GM12872 (cell line): ENCODE data around the gene PXN.
A peak's percentile ranks its signal among the peaks of the same experiment; 100 is the strongest.

Source experiments
- TF ChIP-seq, protein P1 (sequence below): IDR thresholded peaks from 3 replicates; pipeline ENCODE4 v1.5.1; 2011; ENCODE audit warnings: low read depth, mild to moderate bottlenecking, low read length, moderate library complexity; ENCODE audit not compliant: insufficient read depth

The PXN gene

DNA sequence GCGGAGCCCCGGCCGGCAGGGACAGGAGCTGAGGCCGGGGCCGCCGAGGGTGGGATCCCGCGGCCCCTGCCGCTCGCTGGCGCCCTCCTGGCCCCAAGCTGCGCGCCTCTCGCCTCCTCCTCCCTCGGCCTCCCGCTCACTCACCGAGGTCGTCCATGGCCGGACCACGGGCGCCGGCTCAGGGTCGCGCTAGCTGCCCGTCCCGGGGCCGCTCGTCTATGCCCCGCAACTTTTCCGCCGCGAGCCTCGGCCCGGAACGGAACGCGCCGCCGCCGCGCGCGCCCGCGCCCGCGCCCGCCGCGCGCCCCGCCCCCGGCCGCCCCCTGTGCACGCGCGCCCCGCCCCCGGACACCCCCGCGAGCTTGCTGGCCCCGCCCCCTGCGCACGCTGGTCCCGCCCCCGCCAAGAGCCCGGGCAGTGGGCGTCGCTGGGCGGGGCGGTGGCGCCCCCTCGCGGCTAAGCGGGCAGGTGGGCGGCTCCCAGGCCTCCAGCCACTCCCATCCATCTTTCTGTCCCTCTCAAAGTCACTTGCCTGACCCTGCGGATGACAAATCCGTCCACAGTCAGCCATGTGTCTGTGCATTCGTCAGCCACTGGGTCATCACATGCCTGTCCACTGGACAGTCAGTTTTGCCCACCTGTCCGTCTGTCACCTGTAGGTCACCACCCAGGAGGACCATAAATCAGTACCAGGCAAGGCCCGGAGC, at the start of gene PXN:
PXN (minus strand) TSS at position 258 of the 707 bp plus-strand sequence; CDS start at position 157, 101 bp downstream.
- TF ChIP-seq, protein P1, sequence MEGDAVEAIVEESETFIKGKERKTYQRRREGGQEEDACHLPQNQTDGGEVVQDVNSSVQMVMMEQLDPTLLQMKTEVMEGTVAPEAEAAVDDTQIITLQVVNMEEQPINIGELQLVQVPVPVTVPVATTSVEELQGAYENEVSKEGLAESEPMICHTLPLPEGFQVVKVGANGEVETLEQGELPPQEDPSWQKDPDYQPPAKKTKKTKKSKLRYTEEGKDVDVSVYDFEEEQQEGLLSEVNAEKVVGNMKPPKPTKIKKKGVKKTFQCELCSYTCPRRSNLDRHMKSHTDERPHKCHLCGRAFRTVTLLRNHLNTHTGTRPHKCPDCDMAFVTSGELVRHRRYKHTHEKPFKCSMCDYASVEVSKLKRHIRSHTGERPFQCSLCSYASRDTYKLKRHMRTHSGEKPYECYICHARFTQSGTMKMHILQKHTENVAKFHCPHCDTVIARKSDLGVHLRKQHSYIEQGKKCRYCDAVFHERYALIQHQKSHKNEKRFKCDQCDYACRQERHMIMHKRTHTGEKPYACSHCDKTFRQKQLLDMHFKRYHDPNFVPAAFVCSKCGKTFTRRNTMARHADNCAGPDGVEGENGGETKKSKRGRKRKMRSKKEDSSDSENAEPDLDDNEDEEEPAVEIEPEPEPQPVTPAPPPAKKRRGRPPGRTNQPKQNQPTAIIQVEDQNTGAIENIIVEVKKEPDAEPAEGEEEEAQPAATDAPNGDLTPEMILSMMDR, result peak; percentile 77

DNA sequence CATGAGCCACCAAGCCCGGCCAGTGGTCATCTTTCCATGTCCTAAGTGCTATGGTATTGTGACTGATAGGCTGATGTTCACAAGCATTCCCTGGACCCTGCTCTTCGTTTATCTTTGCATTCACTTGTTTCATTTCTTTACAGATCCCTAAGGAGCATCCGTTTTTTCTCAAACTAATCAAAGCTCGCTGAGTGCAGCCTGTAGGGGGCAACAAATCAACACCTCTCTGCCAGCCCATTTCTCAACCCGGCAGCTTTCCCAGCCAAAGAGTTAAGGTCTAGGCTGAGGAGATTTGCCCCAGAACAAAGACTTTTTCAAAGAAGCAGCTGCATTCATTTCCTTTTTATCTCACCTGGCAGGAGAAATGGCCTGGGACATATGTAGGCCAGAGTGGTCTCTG, 48.7 kb upstream of the PXN start:
- TF ChIP-seq, protein P1, result peak; percentile 47

DNA sequence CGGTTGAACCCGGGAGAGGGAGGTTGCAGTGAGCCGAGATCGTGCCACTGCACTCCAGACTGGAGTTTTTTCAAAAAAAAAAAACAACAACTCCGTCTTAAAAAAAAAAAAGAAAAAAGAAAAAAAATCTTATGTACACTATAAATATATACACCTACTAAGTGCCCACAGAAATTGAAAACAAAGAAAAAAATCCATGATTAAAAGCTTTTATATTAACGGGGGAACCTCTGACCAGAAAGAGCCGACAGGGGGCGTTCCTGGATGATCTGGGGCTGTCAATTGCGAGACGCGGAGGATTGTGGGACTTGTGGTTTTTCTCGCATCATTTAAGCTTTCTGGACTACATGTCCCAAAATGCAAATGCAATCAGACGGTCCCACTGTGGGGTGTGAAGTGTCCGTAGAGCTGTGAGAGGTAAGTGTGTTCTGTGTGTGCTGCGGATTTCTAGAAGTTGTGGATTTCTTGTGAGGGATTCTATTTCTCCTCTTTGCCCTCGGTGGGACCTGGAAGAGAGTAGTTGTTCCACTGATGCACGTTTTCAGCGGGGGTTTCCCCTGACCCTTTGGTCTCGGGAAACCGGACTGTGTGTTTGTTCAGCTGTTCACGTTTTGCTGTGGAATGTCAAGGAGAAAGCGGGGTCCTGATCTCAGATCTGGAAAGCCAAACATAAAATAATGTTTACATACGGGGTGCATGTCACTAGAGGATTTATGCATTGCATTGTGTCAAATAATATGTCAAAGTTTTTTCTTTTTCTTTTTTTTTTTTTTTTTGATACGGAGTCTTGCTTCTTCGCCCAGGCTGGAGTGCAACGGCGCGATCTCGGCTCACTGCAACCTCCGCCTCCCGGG, 36.7 kb upstream of the PXN start, which contains the start of gene SIRT4:
SIRT4 (plus strand) TSS at position 360 of the 854 bp plus-strand sequence. CDS start 1,241 bp downstream, outside the sequence.
- TF ChIP-seq, protein P1, result peak; percentile 81

DNA sequence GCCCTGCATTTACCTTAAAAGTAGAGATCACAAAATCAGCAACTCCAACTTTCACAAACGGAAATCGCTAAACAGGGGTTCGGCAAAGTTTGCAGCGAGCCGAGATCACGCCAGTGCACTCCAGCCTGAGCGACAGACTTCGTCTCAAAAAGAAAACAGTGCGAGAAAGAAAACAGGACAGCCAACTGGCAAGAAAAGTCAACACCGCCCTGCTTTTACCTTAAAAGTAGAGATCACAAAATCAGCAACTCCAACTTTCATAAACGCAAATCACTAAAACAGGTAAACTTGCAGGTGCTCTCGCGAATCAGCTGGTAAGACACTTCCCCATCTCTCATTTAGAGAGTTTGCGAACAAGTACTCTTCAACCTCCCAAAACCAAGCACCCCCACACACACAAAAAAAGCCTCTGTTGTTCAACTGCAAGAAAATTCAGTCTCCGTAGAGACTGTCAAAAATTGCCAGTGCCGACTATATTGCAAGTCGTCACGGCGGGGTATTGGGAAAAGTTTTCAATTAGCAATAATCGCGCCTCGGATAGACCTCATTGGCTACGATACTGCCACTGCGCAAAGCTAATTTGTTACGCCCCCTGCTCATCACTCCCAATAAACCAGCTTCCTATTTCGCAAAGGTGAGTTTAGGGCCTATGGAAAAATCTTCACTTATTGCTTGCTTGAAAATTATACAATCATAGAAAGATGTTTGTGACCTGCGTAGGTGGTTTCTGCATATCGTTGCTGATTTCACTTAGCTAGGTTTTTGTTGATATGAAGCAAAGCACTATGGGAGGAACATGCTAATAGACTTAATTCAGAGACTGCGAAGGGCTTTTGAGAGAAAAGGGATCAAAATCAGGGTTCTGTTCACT, 27.4 kb upstream of the PXN start, which contains the start of gene RNU4-1:
RNU4-1 (minus strand) TSS at position 577 of the 871 bp plus-strand sequence.
- TF ChIP-seq, protein P1, result no peak

DNA sequence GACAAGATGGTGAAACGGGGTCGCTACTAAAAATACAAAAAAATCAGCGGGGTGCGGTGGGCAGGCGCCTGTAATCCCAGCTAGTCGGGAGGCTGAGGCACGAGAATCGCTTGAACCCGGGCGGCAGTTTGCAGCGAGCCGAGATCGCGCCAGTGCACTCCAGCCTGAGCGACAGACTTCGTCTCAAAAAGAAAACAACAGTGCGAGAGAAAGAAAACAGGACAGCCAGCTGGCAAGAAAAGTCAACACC, 26.8 kb upstream of the PXN start:
- TF ChIP-seq, protein P1, result no peak

DNA sequence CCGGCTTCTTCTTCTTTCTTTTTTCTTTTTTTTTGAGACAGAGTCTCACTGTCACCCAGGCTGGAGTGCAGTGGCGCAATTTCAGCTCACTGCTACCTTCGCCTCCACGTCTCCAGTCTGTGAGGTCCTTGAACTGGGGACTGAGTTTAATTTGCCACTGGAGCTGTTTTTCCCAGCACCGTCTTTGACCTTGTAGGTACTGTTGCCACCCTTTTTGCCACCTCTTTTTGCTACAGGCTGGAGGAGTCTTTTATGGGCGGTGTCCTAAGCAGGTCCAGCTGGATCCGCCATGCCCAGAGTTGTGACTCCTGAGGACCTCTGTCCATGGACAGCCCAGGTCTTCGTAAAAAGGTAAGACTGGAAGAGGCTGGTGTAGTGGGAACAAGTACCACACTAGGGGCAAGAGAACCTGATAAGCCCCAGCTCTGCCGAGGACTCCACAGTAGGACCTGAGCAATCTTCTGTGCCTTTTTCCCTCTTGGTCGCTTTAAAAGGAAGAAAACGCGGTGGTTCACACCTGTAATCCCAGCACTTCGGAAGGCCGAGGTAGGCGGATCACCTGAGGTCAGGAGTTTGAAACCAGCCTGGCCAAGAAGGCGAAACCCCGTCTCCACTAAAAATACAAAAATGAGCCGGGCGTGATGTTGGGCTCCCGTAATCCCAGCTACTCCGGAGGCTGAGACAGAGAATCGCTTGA, 25.2 kb upstream of the PXN start:
- TF ChIP-seq, protein P1, result no peak
